Measurements from ENCODE around the gene PXDN.
"Not testable (repeated sequence)": the region's sequence is repeated elsewhere in the genome, so short reads cannot be mapped to it uniquely, and the experiment has no call there.

PXDN gene

DNA sequence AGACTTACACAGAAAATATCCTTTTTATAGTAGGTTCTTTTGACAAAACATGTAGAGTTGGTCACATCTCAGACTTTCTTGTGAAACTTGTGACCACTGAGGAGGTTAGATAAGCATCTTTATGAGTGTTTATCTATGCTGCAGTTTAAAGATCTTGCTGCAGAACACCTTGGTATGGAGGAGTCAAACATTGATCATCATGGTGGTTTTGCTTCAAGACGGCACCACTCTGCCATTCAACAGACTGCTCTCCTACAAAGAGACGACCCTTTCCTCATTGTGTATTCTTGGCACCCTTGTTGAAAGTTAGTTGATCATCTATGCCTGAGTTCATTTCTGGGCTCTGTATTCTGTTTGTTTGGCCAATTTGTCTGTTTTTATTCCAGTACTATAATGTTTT, 20.0 kb downstream of the PXDN start:
- not testable (repeated sequence) for H3K4me3 ChIP-seq (ENCODE audit: low read depth, low read length)

DNA sequence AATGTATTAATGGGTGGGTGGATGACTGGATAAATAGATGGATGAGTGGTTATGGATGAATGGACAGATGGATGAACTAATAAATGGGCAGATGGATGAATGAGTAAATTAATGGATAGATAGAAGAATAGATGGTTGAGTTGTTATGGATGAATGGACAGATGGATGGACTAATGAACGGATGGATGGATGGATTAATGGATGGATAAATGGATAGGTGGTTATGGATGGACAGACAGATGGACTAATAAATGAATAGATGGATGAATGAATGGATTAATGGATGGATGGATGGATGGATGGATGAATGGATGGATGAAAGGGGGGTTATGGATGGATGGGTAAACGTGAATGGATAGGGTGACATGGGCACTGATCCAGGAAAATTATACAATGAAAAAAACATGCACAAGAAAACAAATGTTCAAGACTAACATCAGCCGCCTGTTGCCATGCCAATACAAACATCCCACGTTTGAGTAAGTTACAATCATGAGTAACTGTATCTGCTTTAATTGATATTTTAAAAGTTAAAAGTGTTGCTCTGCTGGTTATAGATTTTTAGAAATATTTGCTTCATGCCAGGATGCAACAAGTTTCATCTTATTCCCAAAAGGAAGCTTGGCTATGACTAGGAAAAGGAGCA, 20.8 kb downstream of the PXDN start:
- H3K4me3 ChIP-seq (ENCODE audit: low read depth, low read length), result no peak overlapping the region

DNA sequence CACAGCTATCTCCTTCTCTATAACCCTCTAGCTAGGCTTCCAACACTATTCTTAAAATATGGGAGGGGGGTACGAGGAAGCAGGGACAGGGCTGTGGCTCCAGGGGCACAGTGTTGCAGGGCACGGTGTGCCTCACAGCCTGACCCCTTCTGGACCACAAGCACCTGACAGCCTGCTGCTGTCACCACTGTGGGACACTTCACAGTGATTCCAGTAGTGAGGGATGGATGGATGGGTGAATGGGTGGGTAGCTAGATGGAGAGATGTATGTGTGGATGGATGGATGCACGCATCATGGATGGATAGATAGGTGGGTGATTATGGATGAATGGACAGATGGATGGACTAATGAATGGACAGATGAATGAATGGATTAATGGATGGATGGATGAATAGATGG, 21.6 kb downstream of the PXDN start:
- H3K4me3 ChIP-seq (ENCODE audit: low read depth, low read length), result no peak overlapping the region

DNA sequence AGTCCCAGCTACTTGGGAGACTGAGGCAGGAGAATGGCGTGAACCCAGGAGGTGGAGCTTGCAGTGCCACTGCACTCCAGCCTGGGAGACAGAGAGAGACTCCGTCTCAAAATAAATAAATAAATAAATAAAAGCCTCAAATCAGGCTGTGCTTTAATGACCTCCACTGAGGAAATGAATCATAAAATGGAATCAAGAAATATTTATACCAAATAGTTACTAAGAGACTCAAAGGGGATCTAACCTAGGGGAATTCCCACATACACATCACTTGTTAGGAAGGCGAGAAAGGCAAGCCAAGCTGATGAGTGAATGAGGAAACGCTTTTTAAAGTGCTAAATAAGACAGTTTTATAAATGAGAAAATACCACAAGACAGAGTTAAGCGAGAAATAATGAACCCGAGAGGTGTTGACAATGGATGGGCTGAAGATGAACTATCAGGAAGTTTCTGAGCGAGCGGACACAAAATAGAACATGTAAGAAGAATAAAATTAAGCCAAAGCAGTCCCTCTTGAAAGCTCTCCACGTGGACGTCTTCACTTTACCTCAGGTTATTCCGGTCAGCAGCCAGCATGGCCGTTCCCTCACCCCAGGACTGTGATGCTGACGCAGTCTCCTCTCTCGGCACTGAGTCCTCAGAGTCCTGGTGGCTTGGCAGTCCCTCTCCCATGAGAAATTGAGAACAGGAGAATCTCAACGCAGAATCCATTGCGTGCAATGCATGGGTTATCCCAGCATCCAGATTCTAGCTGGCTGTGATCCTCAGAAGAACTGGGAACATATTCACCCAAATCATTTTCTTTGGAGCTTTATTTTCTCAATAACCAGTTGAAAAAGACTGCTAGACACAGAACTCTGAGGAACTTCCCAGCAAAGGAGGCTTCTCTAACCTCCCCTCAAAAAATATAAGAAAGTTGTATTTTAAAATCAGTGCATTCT, 22.3 kb downstream of the PXDN start:
- no peak overlapping the region for H3K4me3 ChIP-seq (ENCODE audit: low read depth, low read length)

DNA sequence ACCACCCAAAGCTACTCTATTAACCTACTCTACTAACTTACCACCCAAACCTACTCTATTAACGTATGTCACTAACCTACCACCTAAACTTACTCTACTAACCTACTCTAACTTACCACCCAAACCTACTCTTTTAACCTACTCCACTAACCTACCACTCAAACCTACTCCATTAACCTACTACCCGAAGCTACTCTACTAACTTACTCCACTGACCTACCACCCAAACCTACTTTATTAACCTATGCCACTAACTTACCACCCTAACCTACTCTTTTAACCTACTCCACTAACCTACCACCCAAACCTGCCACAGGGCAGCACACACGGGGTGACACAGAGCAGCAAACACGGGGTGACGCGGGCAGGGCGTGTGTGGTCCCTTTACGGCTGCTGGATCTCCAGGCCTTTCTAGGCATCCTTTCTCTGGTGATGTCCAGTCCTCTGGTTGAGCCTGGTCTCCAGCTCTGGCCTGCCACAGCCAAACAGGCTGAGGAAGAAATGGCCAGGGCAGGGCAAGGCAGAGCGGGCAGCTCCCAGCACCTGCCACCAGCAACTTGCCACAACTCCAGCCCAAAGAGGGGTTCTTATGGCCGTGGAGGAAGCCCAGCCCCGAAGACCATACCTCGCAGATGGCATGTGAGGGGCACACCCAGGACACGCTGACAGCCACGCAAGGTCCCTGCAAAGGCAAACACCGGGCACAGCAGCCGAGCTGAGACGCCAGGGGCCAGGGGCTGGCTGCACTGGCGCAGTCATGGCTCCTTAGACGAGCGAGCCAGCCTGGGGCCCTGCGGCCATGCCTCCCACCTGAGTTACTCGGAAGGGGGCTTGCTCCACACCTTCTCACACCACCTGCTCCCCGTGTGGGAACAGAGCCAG, 25.7 kb downstream of the PXDN start:
- no peak overlapping the region for H3K4me3 ChIP-seq (ENCODE audit: low read depth, low read length)

DNA sequence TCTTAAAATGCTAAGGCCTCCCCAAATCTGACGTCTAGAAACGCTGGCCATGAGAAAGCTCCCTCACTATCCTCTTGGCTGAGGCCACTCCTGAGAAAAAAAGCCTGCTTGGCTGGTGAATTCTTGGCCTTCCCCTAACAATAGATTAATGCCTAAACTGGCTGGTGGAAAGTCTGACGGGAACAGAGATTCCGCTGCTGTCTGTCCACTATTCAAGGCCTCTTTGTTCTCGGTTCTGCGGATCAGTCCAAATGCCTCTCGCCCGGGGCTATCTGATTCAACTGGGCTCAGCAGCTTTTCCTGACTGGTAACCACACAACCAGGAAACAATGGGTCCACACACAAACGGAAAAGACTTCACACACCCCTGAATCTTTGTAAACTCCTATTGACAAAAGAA, 27.2 kb downstream of the PXDN start:
- no peak overlapping the region for H3K4me3 ChIP-seq (ENCODE audit: low read depth, low read length)

DNA sequence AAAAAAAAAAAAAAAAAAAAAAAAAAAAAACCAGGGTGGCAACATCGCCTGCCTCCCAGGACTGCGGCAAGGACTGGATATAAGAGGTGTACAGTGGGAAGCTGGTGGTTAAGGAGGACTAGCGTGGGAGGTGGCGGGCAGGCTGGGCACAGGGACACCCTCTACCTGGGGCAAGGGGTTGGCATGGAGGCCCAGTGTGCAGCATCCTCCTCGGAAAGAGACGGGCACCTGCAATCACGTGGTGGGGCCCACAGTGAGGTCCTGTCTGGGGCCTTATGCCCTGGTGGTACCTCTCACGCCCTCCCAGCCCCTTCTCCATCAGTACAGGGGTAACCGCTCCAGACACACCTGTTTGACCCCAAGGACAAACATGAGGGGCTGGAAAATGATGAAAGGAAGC, 27.9 kb downstream of the PXDN start:
- H3K4me3 ChIP-seq (ENCODE audit: low read depth, low read length), result no peak overlapping the region

DNA sequence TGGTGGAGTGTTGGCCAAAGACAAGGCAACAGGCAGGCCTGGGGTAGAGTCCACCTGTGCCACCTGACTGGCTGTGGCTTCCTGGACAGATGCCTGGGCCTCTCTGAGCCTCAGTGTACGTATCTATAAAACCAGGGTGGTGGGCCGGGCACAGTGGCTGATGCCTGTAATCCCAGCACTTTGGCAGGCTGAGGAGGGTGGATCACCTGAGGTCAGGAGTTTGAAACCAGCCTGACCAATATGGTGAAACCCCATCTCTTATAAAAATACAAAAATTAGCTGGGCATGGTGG, 28.4 kb downstream of the PXDN start:
- not testable (repeated sequence) for H3K4me3 ChIP-seq (ENCODE audit: low read depth, low read length)

DNA sequence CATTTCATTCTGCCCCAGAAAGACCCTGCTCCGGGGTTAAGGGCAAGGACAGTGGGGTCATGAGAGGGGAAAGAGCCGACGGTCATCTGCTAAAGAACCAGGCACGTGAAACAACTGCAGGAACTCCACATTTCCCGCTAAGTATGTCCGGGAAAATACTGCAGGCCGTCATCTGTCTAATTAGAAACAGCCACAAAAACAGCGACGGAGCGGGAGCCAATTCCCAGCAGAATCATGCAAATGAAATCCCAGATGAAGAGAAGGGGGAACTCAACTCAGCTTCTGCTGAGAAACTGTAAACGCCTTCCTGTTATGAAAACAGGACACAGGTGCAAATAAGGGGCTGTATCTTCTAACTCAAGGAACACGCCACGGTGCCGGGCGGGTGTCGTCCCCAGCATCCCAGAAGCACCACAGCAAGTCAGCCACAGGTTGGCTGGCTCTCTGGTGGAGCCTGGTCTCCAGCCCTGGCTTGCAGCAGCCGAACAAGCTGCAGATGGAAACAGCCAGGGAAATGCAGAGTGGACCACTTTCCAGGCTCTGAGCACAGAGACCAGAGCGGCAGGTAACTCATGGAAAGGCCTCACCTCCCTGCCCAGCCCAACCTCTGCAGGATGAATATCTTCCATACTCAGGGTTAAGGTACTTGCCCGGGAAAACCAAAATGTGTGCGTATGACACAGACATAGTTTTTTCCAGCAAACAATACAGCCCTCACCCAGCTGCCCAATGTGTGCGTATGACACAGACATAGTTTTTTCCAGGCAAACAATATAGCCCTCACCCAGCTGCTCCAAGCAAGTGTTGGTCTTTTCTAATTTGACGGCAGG, 28.9 kb downstream of the PXDN start:
- no peak overlapping the region for H3K4me3 ChIP-seq (ENCODE audit: low read depth, low read length)

DNA sequence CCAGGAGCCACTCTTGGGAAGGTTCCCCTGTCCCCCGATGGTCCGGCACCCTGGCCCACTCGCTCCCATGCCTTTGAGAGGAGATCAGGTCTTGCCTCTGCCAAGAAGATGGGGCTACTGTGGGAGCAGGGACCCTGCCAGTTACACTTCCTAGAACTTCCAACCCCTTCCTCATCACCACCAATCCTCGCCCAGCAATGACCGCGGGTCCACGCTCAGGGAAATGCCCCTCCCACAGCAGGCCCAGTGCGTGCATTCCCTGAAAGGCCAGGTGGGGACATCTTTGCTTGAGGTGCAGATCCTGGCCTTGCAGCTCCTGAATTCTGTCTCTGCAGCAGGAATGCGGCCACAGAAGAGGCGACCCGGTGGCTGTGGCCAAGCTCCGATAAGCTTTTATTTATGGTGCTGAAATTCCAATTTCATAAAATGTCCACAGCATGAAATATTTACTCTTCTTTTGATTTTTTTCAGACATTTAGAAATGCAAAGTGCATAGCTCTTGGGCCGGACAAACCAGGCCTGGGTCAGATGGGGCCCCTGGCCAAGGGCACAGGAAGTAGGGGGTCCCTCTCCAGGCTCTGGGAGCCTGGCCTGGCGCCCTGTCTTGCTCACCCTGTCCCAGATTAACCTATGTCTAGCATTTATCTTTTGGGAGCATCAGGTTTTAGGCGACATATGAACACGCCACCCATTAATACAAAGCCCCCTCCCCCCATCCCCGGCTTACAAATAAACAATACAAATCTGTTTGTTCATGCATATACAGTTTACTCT, 29.8 kb downstream of the PXDN start:
- H3K4me3 ChIP-seq (ENCODE audit: low read depth, low read length), result no peak overlapping the region

DNA sequence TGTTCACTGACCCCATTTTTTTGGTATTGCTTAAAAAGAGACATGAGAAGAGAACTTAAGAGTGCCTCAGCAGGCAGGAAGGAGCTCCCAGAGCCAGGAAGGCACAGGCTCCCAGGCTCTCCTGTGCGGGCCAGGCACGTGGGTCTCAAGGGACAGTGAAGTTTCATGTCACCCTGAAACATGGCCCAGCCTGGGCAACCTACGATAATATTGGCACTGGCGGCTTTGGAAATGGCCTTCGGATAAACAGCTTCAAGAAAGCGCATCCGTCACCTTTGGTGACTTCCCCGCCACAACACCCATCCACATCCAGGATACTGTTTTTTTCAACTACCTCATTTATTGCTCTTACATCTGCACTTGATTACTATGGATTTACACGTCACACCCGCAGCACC, 30.5 kb downstream of the PXDN start:
- H3K4me3 ChIP-seq (ENCODE audit: low read depth, low read length), result no peak overlapping the region

DNA sequence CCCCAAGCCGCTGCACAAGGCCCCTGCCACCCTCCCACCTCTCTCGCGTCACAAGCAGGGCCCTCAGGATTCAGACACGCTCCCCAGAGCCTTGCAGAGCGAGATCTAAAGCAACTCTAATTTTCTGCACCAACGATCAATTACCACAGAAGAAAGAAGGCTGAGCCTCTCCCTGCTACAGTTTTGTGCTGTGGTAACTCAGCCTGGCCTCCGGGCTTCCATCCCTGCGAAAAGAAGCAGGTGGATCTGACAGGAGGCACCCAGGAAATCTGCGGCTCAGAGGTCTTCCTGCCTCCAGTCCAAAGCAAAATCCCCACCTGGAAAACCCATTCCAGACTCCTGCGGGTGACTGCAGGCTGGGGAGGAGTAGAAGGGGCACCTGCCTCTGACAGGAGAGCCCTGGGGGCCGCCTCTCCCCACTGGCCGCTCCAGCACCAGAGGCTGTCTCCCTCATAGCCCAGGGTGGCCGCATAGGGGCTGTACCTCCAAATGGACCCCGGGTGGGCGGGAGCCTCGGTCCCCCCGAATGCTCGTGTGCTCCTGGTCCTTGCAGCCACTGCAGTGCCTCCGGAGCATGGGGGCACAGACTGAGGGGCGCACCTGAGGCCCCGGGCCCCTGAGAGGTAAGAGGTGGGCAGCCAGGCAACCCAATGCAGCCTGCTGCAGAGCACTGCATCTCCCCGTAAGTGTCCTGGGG, 31.0 kb downstream of the PXDN start:
- no peak overlapping the region for H3K4me3 ChIP-seq (ENCODE audit: low read depth, low read length)

DNA sequence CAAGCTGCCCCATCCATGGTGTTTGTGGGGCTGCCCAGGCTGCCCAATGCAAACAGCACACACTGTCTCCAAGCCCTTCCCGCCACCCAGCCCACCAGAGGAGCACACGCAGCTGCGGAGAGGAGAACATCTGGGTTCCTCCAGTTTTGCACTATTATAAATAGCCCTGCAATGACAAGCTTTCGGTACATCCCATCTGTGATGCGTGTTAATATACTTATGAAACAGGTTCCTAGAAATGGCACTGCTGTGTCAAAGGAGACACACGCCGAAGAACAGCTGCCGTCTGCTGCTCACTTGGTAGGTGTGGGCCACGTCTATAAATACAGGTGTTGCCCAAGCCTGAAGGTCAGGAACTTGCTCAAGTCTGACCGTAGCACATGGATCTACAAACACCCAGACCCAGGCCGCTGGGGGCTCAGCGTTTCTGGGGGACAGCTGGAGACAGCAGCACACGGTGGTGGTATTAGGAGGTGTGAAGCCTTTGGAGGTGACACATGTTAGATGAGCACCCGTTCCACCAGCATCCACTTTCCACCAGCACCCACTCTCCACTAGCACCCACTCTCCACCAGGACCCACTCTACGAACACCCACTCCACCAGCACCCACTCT, 34.3 kb downstream of the PXDN start:
- no peak overlapping the region for H3K4me3 ChIP-seq (ENCODE audit: low read depth, low read length)

DNA sequence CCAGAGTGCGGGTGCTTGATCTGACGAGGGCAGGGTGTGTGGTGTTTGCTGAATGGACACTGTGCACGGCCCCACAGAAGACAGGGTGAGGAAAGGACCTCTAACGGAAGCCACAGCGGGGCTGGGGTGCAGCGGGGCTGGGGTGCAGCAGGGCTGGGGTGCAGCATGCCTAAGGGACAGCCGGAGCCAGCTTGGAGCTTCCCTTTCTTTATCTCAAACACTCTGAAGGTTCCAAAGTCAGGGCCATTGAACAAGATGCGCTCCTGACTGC, 35.0 kb downstream of the PXDN start:
- no peak overlapping the region for H3K4me3 ChIP-seq (ENCODE audit: low read depth, low read length)

DNA sequence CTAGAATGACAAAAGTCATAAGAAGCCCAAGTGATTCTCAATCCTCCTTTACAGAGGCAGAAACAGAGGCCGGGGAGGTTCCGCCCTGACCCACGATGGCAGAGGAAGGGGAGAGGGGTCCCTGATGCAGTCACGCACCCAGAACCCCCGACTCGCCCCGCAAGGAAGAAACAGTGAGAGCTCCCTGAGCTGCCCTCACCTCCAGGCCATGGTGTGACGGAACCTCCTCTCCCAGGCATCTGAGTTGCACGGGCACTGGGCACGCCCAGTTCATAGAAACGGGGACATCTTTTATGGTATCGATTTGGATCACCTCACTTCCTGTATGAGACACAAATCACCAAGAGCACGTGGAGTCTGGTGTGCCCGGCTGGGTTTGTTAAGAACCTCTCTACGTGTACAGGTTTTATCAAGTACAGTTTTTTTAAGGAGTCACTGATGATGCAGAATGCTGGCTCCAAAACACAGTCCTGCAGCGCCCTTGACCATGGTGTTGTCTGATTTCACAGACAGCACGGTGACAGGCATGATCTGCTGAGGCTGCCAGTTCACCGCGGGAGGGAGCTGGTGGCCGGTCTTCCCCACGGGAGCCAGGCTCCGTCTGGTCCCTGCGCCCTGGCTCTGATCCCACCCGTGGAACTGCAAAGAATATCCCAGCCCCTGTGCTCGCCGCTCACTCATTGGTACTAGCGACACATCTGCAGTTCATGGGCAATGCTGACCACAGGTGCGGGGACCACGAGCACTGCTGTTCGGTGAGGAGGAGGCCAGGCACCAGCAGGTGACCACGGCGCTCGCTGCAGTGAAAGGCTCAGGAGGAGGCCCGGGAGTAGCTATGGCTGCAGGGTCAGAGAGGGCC, 35.6 kb downstream of the PXDN start:
- no peak overlapping the region for H3K4me3 ChIP-seq (ENCODE audit: low read depth, low read length)

DNA sequence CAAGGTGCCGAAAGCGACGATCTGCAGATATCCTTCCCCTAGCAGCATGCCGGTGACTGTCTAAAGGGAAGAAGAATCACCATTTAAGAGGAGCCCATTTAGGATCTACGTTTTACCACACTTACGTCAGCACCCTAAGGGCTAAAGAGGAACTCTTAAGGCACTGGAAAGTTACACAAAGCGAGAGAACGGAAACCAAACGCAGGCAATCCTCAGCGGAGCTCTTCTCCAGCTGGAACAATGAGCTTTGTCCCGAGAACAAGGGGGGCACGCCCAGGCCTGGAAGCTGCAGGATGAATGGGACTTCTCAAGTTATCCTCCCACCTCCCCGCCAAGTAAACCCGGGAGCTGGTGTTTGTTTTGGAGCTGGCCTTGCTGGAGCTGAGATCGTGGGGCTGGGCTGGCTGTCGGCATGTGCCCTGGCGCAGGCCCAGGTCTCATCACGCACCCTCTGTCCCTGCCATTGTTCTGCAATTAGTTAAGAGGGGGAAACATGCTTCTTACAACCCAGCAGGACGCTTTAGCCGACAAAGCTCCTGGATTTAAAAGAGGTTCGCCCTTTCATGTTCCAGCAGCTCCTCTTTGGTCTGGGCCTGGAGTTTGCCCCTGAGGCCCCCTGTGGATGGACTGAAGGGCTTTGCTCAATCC, 36.4 kb downstream of the PXDN start:
- no peak overlapping the region for H3K4me3 ChIP-seq (ENCODE audit: low read depth, low read length)

DNA sequence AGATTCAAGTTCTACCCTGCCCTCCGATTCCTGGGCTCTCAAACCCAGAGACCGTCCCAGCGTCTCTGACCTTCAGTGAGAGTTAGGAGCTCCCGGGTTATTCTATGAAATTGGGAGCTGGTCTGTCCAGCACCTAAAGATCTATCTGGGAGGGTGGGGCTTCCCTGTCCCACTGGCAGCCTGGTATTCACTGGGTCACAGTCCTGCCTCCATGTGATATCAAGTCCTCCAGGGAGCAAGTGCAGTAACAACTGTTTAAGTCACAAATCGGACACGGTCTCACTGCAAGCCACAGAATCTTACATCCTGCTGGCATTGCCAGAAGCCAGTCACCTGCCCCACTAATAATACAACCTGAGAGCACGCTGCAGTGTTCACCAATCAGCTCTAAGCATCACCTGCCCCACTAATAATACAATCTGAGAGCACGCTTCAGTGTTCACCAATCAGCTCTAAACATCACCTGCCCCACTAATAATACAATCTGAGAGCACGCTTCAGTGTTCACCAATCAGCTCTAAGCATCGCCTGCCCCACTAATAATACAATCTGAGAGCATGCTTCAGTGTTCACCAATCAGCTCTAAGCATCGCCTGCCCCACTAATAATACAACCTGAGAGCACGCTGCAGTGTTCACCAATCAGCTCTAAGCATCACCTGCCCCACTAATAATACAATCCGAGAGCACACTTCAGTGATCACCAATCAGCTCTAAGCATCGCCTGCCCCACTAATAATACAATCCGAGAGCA, 38.0 kb downstream of the PXDN start:
- not testable (repeated sequence) for H3K4me3 ChIP-seq (ENCODE audit: low read depth, low read length)

Data from iPS-11a (cell line).